Lung microvascular endothelial cell (primary cell): ENCODE results near the gene LYPD3. TPM values are rescaled to one million over a fixed set of nuclear protein-coding genes. Genes with fewer than 3 reads are reported as not detected.
"Not testable (repeated sequence)": the region's sequence is repeated elsewhere in the genome, so short reads cannot be mapped to it uniquely, and the experiment has no call there.

ENCODE experiments used
- DNase-seq, 2 donors: peaks; one replicate each; pipeline versions ENCODE4 v3.0.0 to v3.0.0-alpha.2; 2010; ENCODE audit warnings: low read depth in 2 of 2
- total RNA-seq: library from RNA; depleted of rRNA; stranded (reverse); fragments of >200 nt; gene quantifications from 2 replicates; pipeline ENCODE4 v1.2.1, GENCODE V29; 2014

Gene LYPD3
- total RNA-seq, result 0.22 and 0.79 TPM in 2 replicates

DNA sequence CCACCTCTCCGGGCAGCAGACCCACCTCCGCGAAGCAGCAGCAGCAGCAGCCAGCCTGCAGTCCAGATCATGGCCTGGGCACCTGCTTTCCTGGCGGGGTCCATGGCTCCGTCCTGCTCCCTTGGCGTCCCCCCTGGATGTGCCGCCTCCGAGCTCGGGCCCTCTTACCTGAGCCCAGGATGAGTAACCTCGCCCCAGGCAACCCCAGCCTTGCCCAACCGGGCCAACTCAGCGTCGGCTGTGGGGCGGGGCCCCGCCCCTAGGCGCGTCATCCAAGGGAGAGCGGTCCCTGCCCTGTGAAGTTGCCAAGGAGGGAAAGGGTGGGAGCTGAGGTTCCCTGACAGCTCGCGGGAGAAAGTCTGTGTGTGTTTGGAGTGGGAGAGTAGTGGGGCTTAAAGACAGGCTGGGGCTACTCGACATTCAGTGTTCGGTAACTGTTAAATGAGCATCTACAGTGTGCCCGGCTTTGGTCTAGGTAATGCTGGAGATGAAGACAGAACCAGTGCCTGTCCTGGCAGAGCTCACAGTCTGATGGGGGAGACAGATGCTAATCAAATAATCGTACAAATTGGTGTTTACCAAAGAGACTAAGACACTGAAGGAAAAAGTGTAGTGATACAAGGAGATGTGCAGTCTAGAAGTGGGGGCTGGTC, at the start of gene LYPD3:
LYPD3 (minus strand) TSS at position 141 of the 653 bp plus-strand sequence; CDS start at position 104, 37 bp downstream.
- DNase-seq, result no peak

DNA sequence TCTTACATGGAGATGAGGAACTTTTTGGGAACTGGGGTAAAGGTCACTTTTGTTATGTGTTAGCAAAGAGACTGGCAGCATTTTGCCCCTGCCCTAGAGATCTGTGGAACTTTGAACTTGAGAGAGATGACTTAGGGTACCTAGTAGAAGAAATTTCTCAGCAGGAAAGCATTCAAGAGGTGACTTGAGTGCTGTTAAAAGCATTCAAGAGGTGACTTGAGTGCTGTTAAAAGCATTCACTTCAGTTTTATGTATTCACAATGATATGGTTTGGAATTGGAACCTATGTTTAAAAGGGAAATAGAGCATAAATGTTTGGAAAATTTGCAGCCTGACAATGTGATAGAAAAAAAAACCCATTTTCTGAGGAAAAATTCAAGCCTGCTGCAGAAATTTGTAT, 47.0 kb upstream of the LYPD3 start:
- DNase-seq, result not testable (repeated sequence)

DNA sequence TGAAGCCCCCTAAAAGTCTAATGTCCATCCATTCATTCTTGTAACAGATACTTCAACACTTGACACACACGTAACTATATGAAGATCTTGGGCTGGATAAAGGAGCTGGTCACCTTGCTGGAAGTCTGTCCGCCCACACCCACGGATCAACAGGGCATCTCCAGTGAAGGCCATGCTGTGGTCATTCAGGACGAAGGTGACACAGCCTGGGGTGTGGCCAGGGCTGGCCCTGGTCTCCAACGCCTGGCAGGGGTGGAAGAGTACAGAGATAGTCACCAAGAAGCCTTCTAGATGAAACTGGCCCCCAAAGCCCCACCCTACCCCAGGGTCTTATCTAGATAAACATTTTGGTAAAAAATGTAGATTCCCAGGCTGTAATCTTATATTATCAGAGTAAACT, 45.9 kb upstream of the LYPD3 start:
- no peak for DNase-seq

DNA sequence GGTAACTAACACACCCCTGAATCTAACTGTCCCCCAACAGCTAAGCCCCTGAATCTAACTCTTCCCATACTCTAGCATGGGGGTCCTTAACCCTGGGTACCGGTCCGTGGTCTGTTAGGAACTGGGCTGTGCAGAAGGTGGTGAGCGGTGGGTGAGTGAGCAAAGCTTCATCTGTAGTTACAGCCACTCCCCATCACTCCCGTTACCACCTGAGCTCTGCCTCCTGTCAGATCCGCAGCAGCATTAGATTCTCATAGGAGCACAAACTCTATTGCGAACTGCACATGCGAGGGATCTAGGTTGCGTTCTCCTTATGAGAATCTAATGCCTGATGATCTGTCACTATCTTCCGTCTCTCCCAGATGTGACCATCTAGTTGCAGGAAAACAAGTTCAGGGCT, 45.3 kb upstream of the LYPD3 start:
- no peak for DNase-seq

- DNase-seq, result no peak
Observed at GRCh38 chr19:43507880-43508279, 42.5 kb upstream of the LYPD3 start.

GRCh38 chr19:43506629-43507028, 41.2 kb upstream of the LYPD3 start:
- no peak for DNase-seq

DNA sequence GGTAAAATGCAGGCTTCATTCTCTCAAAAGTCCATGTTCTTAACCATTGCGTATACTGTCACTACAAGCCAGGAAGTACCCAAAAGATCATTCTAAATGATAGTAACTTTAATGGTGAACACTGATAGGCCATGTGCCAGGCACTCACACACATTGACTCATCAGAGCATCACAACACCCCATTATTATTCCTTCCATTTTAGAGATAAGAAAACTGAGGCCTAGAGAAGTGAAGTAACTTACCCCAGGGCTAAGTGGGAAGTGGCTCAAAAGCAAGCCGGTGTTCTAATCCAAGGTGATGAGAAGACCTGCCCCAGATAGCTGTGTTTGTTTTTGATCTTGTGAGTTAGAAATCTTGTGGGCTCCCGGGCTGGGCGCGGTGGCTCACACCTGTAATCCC, 40.5 kb upstream of the LYPD3 start:
- no peak for DNase-seq

GRCh38 chr19:43505186-43505456, 39.7 kb upstream of the LYPD3 start:
- DNase-seq, result no peak

- DNase-seq, result peak in 1 of 2 donors; percentile 63
Observed at GRCh38 chr19:43504426-43505185, 39.2 kb upstream of the LYPD3 start, which contains the start of gene PHLDB3. PHLDB3 (minus strand) TSS chr19:43504746; CDS start chr19:43504118, 628 bp downstream.

DNA sequence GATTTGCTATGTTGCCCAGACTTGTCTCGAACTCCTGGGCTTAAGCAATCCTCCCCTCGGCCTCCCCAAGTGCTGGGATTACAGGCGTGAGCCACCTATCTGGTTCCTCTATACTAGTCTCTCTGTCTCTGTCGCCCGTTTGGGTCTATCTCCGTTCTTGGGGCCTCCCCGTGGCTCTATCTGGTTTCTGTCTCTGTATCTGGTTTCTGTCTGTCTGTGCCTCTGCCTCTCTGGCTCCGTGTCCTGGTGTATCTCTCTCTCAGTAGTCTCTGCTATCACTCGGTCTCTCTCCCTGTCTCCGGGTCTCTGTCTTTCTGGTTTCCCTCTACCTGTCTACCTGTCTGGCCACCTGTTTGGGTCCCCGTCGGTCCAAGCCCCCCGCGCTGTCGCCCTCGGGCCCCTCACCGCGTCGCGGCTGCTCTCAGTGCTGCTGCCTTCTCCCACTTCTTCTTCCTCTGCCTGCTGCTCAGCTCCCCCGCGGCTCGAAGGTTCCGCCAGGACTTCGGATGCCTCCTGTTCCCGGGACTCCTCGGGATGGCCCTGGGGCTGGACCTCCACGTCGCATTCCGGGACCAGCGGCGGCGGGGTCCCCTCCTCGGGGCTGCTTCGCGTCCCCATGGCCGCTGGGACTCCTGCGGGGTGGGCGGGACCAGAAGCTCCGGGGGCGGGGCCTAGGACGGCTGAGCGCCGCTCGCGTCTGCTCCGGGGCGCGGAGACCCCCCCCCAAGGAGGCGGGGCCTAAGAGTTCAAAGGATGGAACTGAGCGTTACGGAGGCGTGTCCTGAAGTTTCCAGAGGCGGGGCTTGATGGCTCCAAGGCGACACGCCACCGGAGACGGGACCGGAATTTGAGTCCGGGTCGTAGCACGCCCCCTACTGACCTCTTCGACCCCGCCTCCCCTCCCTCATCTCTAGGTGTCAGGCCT, 38.4 kb upstream of the LYPD3 start:
- DNase-seq, result peak; percentile 91 to 96

DNA sequence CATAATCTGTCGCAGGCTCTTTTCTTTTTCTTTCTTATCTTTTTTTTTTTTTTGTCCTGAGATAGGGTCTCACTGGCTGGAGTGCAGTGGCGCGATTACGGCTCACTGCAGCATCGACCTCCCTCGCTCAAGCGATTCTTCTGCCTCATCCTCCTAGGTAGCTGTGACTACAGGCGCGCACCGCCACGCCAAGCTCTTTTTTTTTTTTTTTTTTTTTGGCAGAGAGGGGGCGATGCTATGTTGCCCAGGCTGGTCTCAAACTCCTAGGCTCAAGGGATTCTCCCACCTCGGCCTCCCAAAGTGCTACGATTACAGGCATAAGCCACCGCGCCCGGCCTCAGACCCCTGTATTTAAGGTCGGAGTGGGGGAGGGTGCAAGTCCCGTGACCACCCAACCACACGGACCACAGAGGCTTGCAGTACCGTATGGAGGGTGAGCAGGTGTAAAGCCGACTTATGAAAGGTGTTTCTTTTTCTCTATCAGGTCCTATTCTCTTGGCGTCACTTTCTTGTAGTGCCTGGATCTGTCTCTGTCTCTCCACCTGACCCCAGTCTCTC, 37.1 kb upstream of the LYPD3 start:
- no peak for DNase-seq

- DNase-seq, result no peak
Observed at GRCh38 chr19:43501661-43502418, 36.4 kb upstream of the LYPD3 start.

- DNase-seq, result no peak
Observed at GRCh38 chr19:43499042-43499441, 33.6 kb upstream of the LYPD3 start.

DNA sequence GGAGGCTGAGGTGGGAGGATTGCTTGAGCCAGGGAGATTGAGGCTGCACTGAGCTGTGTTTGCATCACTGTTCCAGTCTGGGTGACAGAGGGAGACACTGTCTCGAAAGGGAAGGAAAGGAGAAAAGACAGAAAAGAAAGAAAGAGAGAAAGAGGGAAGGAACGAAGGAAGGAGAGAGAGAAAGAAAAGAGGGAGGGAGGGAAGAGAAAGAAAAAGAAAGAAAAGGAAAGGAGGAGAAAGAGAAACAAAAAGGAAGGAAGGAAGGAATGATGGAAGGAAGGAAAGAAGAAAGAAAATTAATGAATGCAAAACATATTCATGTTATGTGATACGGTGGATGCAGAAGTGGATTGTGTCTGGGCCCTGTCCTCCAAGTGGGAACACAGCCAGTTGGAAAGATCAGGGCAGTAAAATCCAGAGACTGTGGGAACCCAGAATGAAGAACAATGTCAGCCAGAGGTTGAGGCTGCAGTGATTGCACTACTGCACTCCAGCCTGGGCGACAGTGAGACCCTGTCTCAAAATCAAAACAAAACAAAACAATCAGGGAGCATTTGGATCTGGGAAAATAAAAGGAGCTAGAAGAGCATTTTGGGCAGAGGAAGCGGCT, 32.9 kb upstream of the LYPD3 start:
- peak in 1 of 2 donors; percentile 76 for DNase-seq

GRCh38 chr19:43496960-43497359, 31.6 kb upstream of the LYPD3 start:
- DNase-seq, result no peak

DNA sequence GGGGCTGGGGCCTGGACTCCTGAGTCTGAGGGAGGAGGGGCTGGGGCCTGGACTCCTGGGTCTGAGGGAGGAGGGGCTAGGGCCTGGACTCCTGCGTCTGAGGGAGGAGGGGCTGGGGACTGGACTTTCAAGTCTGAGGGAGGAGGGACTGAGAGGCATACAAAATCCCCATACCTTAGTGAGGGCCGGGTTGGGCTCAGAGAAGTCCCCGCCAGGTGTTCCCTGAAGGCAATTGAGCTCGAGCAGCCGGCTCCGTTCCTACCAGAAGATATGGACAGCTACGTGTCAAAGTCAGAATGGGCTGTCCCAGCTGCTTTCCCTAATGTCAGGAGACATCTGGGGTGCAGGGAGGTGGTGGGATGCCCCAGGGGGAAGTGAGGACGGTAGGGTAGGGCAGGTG, 29.7 kb upstream of the LYPD3 start:
- DNase-seq, result no peak

DNA sequence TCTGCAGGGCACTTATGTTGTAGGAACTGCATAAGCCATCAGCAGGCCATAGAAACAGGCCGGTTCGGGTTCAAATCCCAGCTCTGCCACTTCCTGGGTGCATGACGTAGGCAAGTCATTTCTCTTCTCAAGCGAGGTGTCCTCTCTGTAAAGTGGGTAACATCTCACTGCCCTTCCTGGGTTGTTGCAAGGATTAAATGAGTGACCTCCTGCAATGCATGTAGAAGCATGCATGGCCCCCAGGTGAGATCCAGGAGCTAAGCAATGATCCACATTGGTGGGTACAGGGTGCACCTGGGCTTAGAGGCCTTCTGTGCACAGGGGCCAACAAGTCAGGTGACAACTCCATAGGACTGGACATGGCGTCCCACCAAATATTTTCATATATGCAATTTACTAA, 25.4 kb upstream of the LYPD3 start:
- DNase-seq, result no peak

DNA sequence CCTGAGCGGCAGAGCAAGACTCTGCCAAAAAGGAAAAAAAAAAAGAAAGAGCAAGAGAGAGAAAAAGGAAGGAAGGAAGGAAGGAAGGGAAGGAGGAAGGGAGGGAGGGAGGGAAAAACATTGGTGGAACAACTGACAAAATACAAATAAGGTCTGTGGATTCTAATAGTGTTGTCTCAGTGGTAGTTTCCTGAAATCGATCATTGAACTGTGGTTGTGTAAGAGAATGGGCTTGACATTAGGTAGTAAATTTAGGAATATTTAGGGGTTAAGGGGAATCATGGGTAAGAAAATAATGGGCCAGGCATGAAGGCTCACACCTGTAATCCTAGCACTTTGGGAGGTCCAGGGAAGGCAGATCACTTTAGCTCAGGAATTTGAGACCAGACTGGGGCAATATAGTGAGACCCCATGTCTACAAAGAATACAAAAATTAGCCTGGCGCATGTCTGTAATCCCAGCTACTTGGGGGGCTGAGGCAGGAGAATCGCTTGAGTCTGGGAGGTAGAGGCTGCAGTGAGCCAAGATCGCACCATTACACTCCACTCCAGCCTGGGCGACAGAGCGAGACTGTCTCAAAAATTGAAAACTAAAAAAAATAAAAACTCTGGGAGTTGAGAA, 24.7 kb upstream of the LYPD3 start:
- DNase-seq, result no peak

- peak in 1 of 2 donors; percentile 88 for DNase-seq
Observed at GRCh38 chr19:43489310-43489709, 23.9 kb upstream of the LYPD3 start.

- DNase-seq, result no peak
Observed at GRCh38 chr19:43488179-43488578, 22.8 kb upstream of the LYPD3 start.
